ENCODE data around the gene MGAT5.

MGAT5 gene

GRCh38 chr2:134253804-134254203 is at the start of gene MGAT5:
TSS of gene MGAT5 (plus strand) at chr2:134254072. CDS start at chr2:134254404, 332 bp downstream.
- DNase-seq (ENCODE audit: low read depth) = no peak

- no peak for DNase-seq (ENCODE audit: low read depth)
These were observed 48.8 kb upstream of the MGAT5 start for GRCh38 chr2:134205087-134205486.

- DNase-seq (ENCODE audit: low read depth) = no peak
These were observed 47.8 kb upstream of the MGAT5 start for GRCh38 chr2:134206031-134206430.

- DNase-seq (ENCODE audit: low read depth) = no peak
These were observed 47.3 kb upstream of the MGAT5 start for GRCh38 chr2:134206573-134206972.

- DNase-seq (ENCODE audit: low read depth) = peak; percentile 27
These were observed 46.2 kb upstream of the MGAT5 start for GRCh38 chr2:134207589-134208209.

- no peak for DNase-seq (ENCODE audit: low read depth)
These were observed 45.0 kb upstream of the MGAT5 start for GRCh38 chr2:134208825-134209224.

- no peak for DNase-seq (ENCODE audit: low read depth)
These were observed 41.1 kb upstream of the MGAT5 start for GRCh38 chr2:134212746-134213145.

GRCh38 chr2:134216152-134216829 is 37.6 kb upstream of the MGAT5 start:
- DNase-seq (ENCODE audit: low read depth) = no peak

GRCh38 chr2:134217351-134217750 is 36.5 kb upstream of the MGAT5 start:
- no peak for DNase-seq (ENCODE audit: low read depth)

GRCh38 chr2:134217924-134218323 is 35.9 kb upstream of the MGAT5 start:
- DNase-seq (ENCODE audit: low read depth) = no peak

- no peak for DNase-seq (ENCODE audit: low read depth)
These were observed 35.5 kb upstream of the MGAT5 start for GRCh38 chr2:134218414-134218813.

- no peak for DNase-seq (ENCODE audit: low read depth)
These were observed 34.8 kb upstream of the MGAT5 start for GRCh38 chr2:134218930-134219658.

- no peak for DNase-seq (ENCODE audit: low read depth)
These were observed 33.4 kb upstream of the MGAT5 start for GRCh38 chr2:134220344-134220974.

- DNase-seq (ENCODE audit: low read depth) = no peak
These were observed 29.9 kb upstream of the MGAT5 start for GRCh38 chr2:134224005-134224404.

- DNase-seq (ENCODE audit: low read depth) = no peak
These were observed 28.7 kb upstream of the MGAT5 start for GRCh38 chr2:134225173-134225572.

GRCh38 chr2:134225841-134226240 is 28.0 kb upstream of the MGAT5 start:
- DNase-seq (ENCODE audit: low read depth) = no peak

- no peak for DNase-seq (ENCODE audit: low read depth)
These were observed 27.3 kb upstream of the MGAT5 start for GRCh38 chr2:134226601-134227000.

- no peak for DNase-seq (ENCODE audit: low read depth)
These were observed 26.2 kb upstream of the MGAT5 start for GRCh38 chr2:134227666-134228065.

- DNase-seq (ENCODE audit: low read depth) = no peak
These were observed 25.4 kb upstream of the MGAT5 start for GRCh38 chr2:134228493-134228903.

- no peak for DNase-seq (ENCODE audit: low read depth)
These were observed 24.3 kb upstream of the MGAT5 start for GRCh38 chr2:134229540-134229939.

- no peak for DNase-seq (ENCODE audit: low read depth)
These were observed 23.0 kb upstream of the MGAT5 start for GRCh38 chr2:134230885-134231284.

GRCh38 chr2:134231301-134231964 is 22.4 kb upstream of the MGAT5 start:
- DNase-seq (ENCODE audit: low read depth) = no peak

Measured in stimulated activated CD8-positive, alpha-beta memory T cell treated with anti-CD3 and anti-CD28 coated beads, Interleukin-7, amount 100 ng/mL, for 24 hours (primary cell).